GM23248 (cell line): ENCODE data around the gene TTI1. TPM values are rescaled to one million over a fixed set of nuclear protein-coding genes. Genes with fewer than 3 reads are reported as not detected.

ENCODE experiments used
- DNase-seq: peaks from one replicate; pipeline ENCODE4 v3.0.0-alpha.2; 2015
- H2AFZ ChIP-seq: fragments of 200-600 bp; sonication (generic); 2 replicates; pipeline ENCODE4 v1.6.1; 2016; ENCODE audit warnings: antibody characterized with exemption
- H3F3A ChIP-seq: fragments of 200-600 bp; sonication (generic); 2 replicates; pipeline ENCODE4 v1.6.1; 2016; ENCODE audit warnings: mild to moderate bottlenecking, antibody characterized with exemption, mixed run types; ENCODE audit not compliant: insufficient read depth
- H3K27ac ChIP-seq: fragments of 200-600 bp; sonication (generic); 2 replicates; pipeline ENCODE4 v1.5.1; 2016; ENCODE audit warnings: mild to moderate bottlenecking
- H3K27me3 ChIP-seq: fragments of 200-600 bp; sonication (generic); replicated peaks from 2 replicates; pipeline ENCODE4 v1.6.1; 2016; ENCODE audit warnings: mild to moderate bottlenecking; ENCODE audit not compliant: insufficient read depth
- H3K36me3 ChIP-seq: fragments of 200-600 bp; sonication (generic); 2 replicates; pipeline ENCODE4 v1.6.1; 2016; ENCODE audit warnings: low read depth, mild to moderate bottlenecking
- H3K4me1 ChIP-seq: fragments of 200-600 bp; sonication (generic); 2 replicates; pipeline ENCODE4 v1.6.1; 2016; ENCODE audit warnings: mild to moderate bottlenecking; ENCODE audit not compliant: insufficient read depth
- H3K4me2 ChIP-seq: fragments of 200-600 bp; sonication (generic); one replicate; pipeline ENCODE4 v1.6.1; 2016; ENCODE audit warnings: mild to moderate bottlenecking; ENCODE audit not compliant: unreplicated experiment
- H3K4me3 ChIP-seq: fragments of 200-600 bp; sonication (generic); 2 replicates; pipeline ENCODE4 v1.5.1; 2016; ENCODE audit warnings: mild to moderate bottlenecking
- H3K79me2 ChIP-seq: fragments of 200-600 bp; sonication (generic); 2 replicates; pipeline ENCODE4 v1.6.1; 2016; ENCODE audit warnings: mild to moderate bottlenecking; ENCODE audit not compliant: insufficient read depth
- H3K9ac ChIP-seq: fragments of 200-600 bp; sonication (generic); 2 replicates; pipeline ENCODE4 v1.6.1; 2016; ENCODE audit warnings: mild to moderate bottlenecking
- H3K9me2 ChIP-seq: fragments of 200-600 bp; sonication (generic); 2 replicates; pipeline ENCODE4 v1.6.1; 2016; ENCODE audit warnings: mixed run types, mild to moderate bottlenecking, moderate library complexity; ENCODE audit not compliant: insufficient read depth
- H3K9me3 ChIP-seq: fragments of 200-600 bp; sonication (generic); one replicate; pipeline ENCODE4 v1.6.1; 2017; ENCODE audit warnings: low read depth
- H4K20me1 ChIP-seq: fragments of 200-600 bp; sonication (generic); 2 replicates; pipeline ENCODE4 v1.6.0; 2016; ENCODE audit not compliant: insufficient read depth
- EZH2 ChIP-seq: fragments of 200-600 bp; sonication (generic); IDR thresholded peaks from 2 replicates; pipeline ENCODE4 v1.6.1; 2018; ENCODE audit warnings: antibody characterized with exemption, mild to moderate bottlenecking; ENCODE audit not compliant: insufficient read depth, poor library complexity, severe bottlenecking
- EZH2phosphoT487 ChIP-seq: fragments of 200-600 bp; sonication (generic); IDR thresholded peaks from 2 replicates; pipeline ENCODE4 v1.6.1; 2018; ENCODE audit warnings: antibody characterized with exemption, moderate library complexity, mild to moderate bottlenecking, low read depth; ENCODE audit not compliant: insufficient read depth
- WGBS, 2 experiments: methylation state at CpG; one replicate each; pipeline ENCODE4 v1.1.6; 2015 to 2017; ENCODE audit warnings: low lambda C conversion rate in 2 of 2, low coverage in 1 of 2; ENCODE audit errors: missing lambda C conversion rate in 2 of 2; 5-methylcytosine and 5-hydroxymethylcytosine counted together
- in situ Hi-C: fragments of 300-500 bp; cut with MboI; formaldehyde crosslinking; loops from 2 replicates; pipeline ENCODE4 v1.15.0; 2020
- polyA plus RNA-seq: library from polyadenylated mRNA; unstranded; fragments of >200 nt; fragmentation: Nextera tagmentation; extraction: Ambion mirVana; gene quantifications from 2 replicates; pipeline ENCODE4 v1.2.1, GENCODE V29; 2016
- total RNA-seq: library from RNA; depleted of rRNA; stranded (reverse); fragments of >200 nt; shearing (Covaris generic); gene quantifications from 2 replicates; pipeline ENCODE4 v1.2.3, GENCODE V29; 2014; rRNA removed

TTI1 gene
- total RNA-seq (9.9 and 12.1 TPM in 2 replicates), polyA plus RNA-seq (12.2 and 13.3 TPM in 2 replicates)

GRCh38 chr20:38033330-38034107 is at the start of gene TTI1, which contains the start of gene RPRD1B:
Gene TTI1 (minus strand): TSS chr20:38033456. CDS start chr20:38013816, 19,640 bp downstream.
Gene RPRD1B (plus strand): TSS chr20:38033746. CDS start chr20:38033948, 202 bp downstream.
- H3K79me2 ChIP-seq: peaks cover 98% of the 10 kb centered on the region
- H3K27ac ChIP-seq: peak within 1 kb of the TSS; percentile 74
- H3K9ac ChIP-seq: peak within 1 kb of the TSS; percentile 97
- no peak for TF ChIP-seq EZH2phosphoT487
- no peak for TF ChIP-seq EZH2
- peaks cover 4% of the 10 kb centered on the region; the same call in 1 of the 2 replicates for H3K36me3 ChIP-seq
- H3K4me3 ChIP-seq: peak within 1 kb of the TSS; percentile 97
- H3K27me3 ChIP-seq: no peaks in the 10 kb centered on the region
- no peaks in the 10 kb centered on the region for H3K9me2 ChIP-seq
- no peaks in the 10 kb centered on the region for H4K20me1 ChIP-seq
- H3K4me1 ChIP-seq: peaks cover 17% of the 10 kb centered on the region
- H2AFZ ChIP-seq: peak within 1 kb of the TSS; percentile 96
- WGBS, 2 experiments: 0 to 1% methylated on average over 65 of the region's 69 CpGs
- peak; percentile 96 for DNase-seq
- in situ Hi-C loops: no loop called here
- H3F3A ChIP-seq: no peaks in the 10 kb centered on the region
- H3K9me3 ChIP-seq: no peaks in the 10 kb centered on the region
- H3K4me2 ChIP-seq: peak within 1 kb of the TSS; percentile 98

DNA sequence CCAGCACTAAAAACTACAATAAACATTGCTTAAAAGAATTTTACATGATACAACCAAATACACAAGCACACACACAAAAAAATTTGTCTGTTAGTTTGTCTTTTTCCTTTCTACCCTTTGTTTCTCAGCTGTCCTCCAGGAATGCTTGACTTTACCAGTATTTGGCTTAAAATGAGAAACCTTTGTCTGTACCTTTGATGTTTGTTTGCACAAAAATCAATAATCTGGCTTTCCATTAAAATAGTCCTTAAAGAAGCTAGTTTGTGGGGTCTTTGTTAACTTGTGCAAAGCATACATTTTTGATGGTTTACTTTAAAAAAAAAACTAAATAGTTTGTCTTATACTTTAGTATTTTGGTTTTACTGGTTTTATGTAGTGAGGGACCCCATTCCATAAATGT is 49.6 kb upstream of the TTI1 start:
- H3K4me2 ChIP-seq: no peak overlapping the region
- H3K9ac ChIP-seq: no peak overlapping the region
- in situ Hi-C loops: no loop called here
- no peaks in the 10 kb centered on the region for H3K27me3 ChIP-seq
- peaks cover 34% of the 10 kb centered on the region; the same call in 1 of the 2 replicates for H3K36me3 ChIP-seq
- no peak overlapping the region for H2AFZ ChIP-seq
- H3K9me2 ChIP-seq: no peaks in the 10 kb centered on the region
- no peak overlapping the region for H3K4me3 ChIP-seq
- H4K20me1 ChIP-seq: no peaks in the 10 kb centered on the region
- no peaks in the 10 kb centered on the region for H3K9me3 ChIP-seq
- no peaks in the 10 kb centered on the region for H3K4me1 ChIP-seq
- no peak for TF ChIP-seq EZH2
- no peak for TF ChIP-seq EZH2phosphoT487
- H3K79me2 ChIP-seq: peaks cover 73% of the 10 kb centered on the region
- H3F3A ChIP-seq: no peaks in the 10 kb centered on the region
- H3K27ac ChIP-seq: no peak overlapping the region
- no peak for DNase-seq

DNA sequence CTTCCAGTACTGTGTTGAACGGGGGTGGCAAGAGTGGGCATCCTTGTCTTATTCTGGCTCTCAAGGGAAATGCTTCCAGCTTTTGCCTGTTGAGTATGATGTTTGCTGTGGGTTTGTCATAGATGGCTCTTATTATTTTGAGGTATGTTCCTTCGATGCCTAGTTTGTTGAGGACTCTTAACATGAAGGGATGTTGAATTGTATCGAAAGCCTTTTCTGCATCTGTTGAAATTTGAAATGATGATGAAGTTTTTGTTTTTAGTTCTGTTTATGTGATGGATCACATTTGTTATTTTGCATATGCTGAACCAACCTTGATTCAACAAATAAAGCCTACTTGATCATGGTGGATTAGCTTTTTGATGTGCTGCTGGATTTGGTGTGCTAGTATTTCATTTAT is 48.3 kb upstream of the TTI1 start:
- Histone ChIP-seq H3K27me3 (no peaks in the 10 kb centered on the region), H3K9ac (no peak overlapping the region), H3K79me2 (peaks cover 79% of the 10 kb centered on the region), H3K4me2 (no peak overlapping the region), H4K20me1 (no peaks in the 10 kb centered on the region), H3K4me1 (no peaks in the 10 kb centered on the region), H2AFZ (no peak overlapping the region), H3K9me2 (no peaks in the 10 kb centered on the region), H3K27ac (no peak overlapping the region), H3K36me3 (peaks cover 27% of the 10 kb centered on the region; the same call in 1 of the 2 replicates), H3F3A (no peaks in the 10 kb centered on the region), H3K4me3 (no peak overlapping the region), H3K9me3 (no peaks in the 10 kb centered on the region)
- TF ChIP-seq EZH2 (no peak), EZH2phosphoT487 (no peak)
- in situ Hi-C loops: no loop called here
- DNase-seq: no peak
- WGBS, 2 experiments: 93 to 95% methylated on average over 3 of the region's 3 CpGs

DNA sequence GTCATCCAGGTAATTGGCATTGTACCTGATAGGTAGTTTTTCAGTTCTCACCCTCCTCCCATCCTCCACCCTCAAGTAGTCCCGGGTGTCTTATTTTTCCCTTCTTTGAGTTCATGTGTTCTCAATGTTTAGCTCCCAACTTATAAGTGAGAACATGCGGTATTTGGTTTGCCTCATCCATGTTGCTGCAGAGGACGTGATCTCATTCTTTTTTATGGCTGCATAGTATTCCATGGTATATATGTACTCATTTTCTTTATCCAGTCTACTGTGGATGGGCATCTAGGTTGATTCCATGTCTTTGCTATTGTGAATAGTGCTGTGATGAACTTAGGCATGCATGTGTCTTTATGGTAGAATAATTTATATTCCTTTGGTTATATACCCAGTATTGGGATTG is 46.1 kb upstream of the TTI1 start:
- in situ Hi-C loops: loop anchor here (10.0 kb wide), 1 partner anchor 85 kb away; the partner anchor contains the start of gene TGM2
- Histone ChIP-seq H3K4me3 (no peak overlapping the region), H4K20me1 (no peaks in the 10 kb centered on the region), H3K36me3 (peaks cover 27% of the 10 kb centered on the region; the same call in 1 of the 2 replicates), H3K27ac (no peak overlapping the region), H3K4me1 (0 out of 2 replicates have a peak, but pooled peaks cover 9% of the 10 kb centered on the region), H3F3A (peaks cover 15% of the 10 kb centered on the region; the same call in 1 of the 2 replicates), H3K9me2 (no peaks in the 10 kb centered on the region), H3K27me3 (no peaks in the 10 kb centered on the region), H3K9me3 (no peaks in the 10 kb centered on the region), H3K79me2 (peaks cover 73% of the 10 kb centered on the region), H2AFZ (no peak overlapping the region), H3K9ac (no peak overlapping the region), H3K4me2 (no peak overlapping the region)
- TF ChIP-seq EZH2 (no peak), EZH2phosphoT487 (no peak)
- 99 to 100% methylated on average over 3 of the region's 3 CpGs for WGBS, 2 experiments
- no peak for DNase-seq
